ENCODE measurements around the gene CEMIP.

The CEMIP gene

GRCh38 chr15:80780416-80781221 is 1.4 kb downstream of the CEMIP start:
- DNase-seq: no peak
- Histone ChIP-seq H3K9me2 (replicated peaks; ENCODE audit: insufficient read depth, low read length) (no peaks in the 10 kb centered on the region), H3K4me2 (ENCODE audit: low read depth, low read length) (no peak overlapping the region), H3K9ac (ENCODE audit: low read length) (no peak overlapping the region), H3K4me1 (ENCODE audit: low read length) (no peaks in the 10 kb centered on the region), H3K79me2 (ENCODE audit: low read length) (no peaks in the 10 kb centered on the region), H4K20me1 (ENCODE audit: insufficient read depth, low read length) (no peaks in the 10 kb centered on the region), H3K36me3 (replicated peaks; ENCODE audit: insufficient read depth, low read length) (no peaks in the 10 kb centered on the region), H3K4me3 (ENCODE audit: low read length) (no peak overlapping the region), H3K27ac (ENCODE audit: low read length) (no peak overlapping the region), H3K9me3 (replicated peaks; ENCODE audit: insufficient read depth, low read length) (no peaks in the 10 kb centered on the region), H2AFZ (ENCODE audit: low read length) (no peak overlapping the region), H3F3A (ENCODE audit: insufficient read depth, low read length) (no peaks in the 10 kb centered on the region), H3K27me3 (replicated peaks; ENCODE audit: insufficient read depth, low read length) (peaks cover 20% of the 10 kb centered on the region)
- TF ChIP-seq EZH2 (optimal IDR thresholded peaks at IDR 0.05; ENCODE audit: low read depth, low read length): no peak
- TF ChIP-seq CTCF (IDR thresholded peaks at IDR 0.05; ENCODE audit: low read length): no peak
- TF ChIP-seq EZH2phosphoT487 (IDR thresholded peaks at IDR 0.05; ENCODE audit: low read length): no peak

- TF ChIP-seq EZH2 (optimal IDR thresholded peaks at IDR 0.05; ENCODE audit: low read depth, low read length) (no peak), CTCF (IDR thresholded peaks at IDR 0.05; ENCODE audit: low read length) (no peak), EZH2phosphoT487 (IDR thresholded peaks at IDR 0.05; ENCODE audit: low read length) (no peak)
- peak; percentile 49 for DNase-seq
- Histone ChIP-seq H3K9me2 (replicated peaks; ENCODE audit: insufficient read depth, low read length) (no peaks in the 10 kb centered on the region), H3K9ac (ENCODE audit: low read length) (no peak overlapping the region), H2AFZ (ENCODE audit: low read length) (no peak overlapping the region), H3K9me3 (replicated peaks; ENCODE audit: insufficient read depth, low read length) (no peaks in the 10 kb centered on the region), H4K20me1 (ENCODE audit: insufficient read depth, low read length) (no peaks in the 10 kb centered on the region), H3K27ac (ENCODE audit: low read length) (no peak overlapping the region), H3K4me1 (ENCODE audit: low read length) (no peaks in the 10 kb centered on the region), H3K36me3 (replicated peaks; ENCODE audit: insufficient read depth, low read length) (no peaks in the 10 kb centered on the region), H3F3A (ENCODE audit: insufficient read depth, low read length) (no peaks in the 10 kb centered on the region), H3K4me3 (ENCODE audit: low read length) (no peak overlapping the region), H3K79me2 (ENCODE audit: low read length) (no peaks in the 10 kb centered on the region), H3K27me3 (replicated peaks; ENCODE audit: insufficient read depth, low read length) (peaks cover 20% of the 10 kb centered on the region), H3K4me2 (ENCODE audit: low read depth, low read length) (no peak overlapping the region)
These were observed 4.1 kb downstream of the CEMIP start for GRCh38 chr15:80783260-80783659.

GRCh38 chr15:80785335-80785734 is 6.2 kb downstream of the CEMIP start:
- Histone ChIP-seq H3K9me3 (replicated peaks; ENCODE audit: insufficient read depth, low read length) (no peaks in the 10 kb centered on the region), H3K9me2 (replicated peaks; ENCODE audit: insufficient read depth, low read length) (no peaks in the 10 kb centered on the region), H3K4me3 (ENCODE audit: low read length) (no peak overlapping the region), H2AFZ (ENCODE audit: low read length) (no peak overlapping the region), H3K27me3 (replicated peaks; ENCODE audit: insufficient read depth, low read length) (peaks cover 10% of the 10 kb centered on the region), H4K20me1 (ENCODE audit: insufficient read depth, low read length) (no peaks in the 10 kb centered on the region), H3K36me3 (replicated peaks; ENCODE audit: insufficient read depth, low read length) (no peaks in the 10 kb centered on the region), H3K4me1 (ENCODE audit: low read length) (no peaks in the 10 kb centered on the region), H3F3A (ENCODE audit: insufficient read depth, low read length) (no peaks in the 10 kb centered on the region), H3K27ac (ENCODE audit: low read length) (no peak overlapping the region), H3K4me2 (ENCODE audit: low read depth, low read length) (no peak overlapping the region), H3K79me2 (ENCODE audit: low read length) (no peaks in the 10 kb centered on the region), H3K9ac (ENCODE audit: low read length) (no peak overlapping the region)
- DNase-seq: no peak
- TF ChIP-seq EZH2phosphoT487 (IDR thresholded peaks at IDR 0.05; ENCODE audit: low read length): no peak

GRCh38 chr15:80785811-80786354 is 6.7 kb downstream of the CEMIP start:
- Histone ChIP-seq H4K20me1 (ENCODE audit: insufficient read depth, low read length) (no peaks in the 10 kb centered on the region), H3K79me2 (ENCODE audit: low read length) (no peaks in the 10 kb centered on the region), H3K9ac (ENCODE audit: low read length) (no peak overlapping the region), H2AFZ (ENCODE audit: low read length) (no peak overlapping the region), H3K4me3 (ENCODE audit: low read length) (no peak overlapping the region), H3F3A (ENCODE audit: insufficient read depth, low read length) (no peaks in the 10 kb centered on the region), H3K4me2 (ENCODE audit: low read depth, low read length) (no peak overlapping the region), H3K36me3 (replicated peaks; ENCODE audit: insufficient read depth, low read length) (no peaks in the 10 kb centered on the region), H3K27ac (ENCODE audit: low read length) (no peak overlapping the region), H3K27me3 (replicated peaks; ENCODE audit: insufficient read depth, low read length) (peaks cover 4% of the 10 kb centered on the region; the same call in 1 of the 2 replicates), H3K4me1 (ENCODE audit: low read length) (no peaks in the 10 kb centered on the region), H3K9me2 (replicated peaks; ENCODE audit: insufficient read depth, low read length) (no peaks in the 10 kb centered on the region), H3K9me3 (replicated peaks; ENCODE audit: insufficient read depth, low read length) (no peaks in the 10 kb centered on the region)
- no peak for TF ChIP-seq CTCF (IDR thresholded peaks at IDR 0.05; ENCODE audit: low read length)
- no peak for TF ChIP-seq EZH2phosphoT487 (IDR thresholded peaks at IDR 0.05; ENCODE audit: low read length)
- TF ChIP-seq EZH2 (optimal IDR thresholded peaks at IDR 0.05; ENCODE audit: low read depth, low read length): no peak
- DNase-seq: no peak

Measured in MM.1S (cell line).